Loucy (cell line): ENCODE data around the gene CTSH.
"Not testable (repeated sequence)": the region's sequence is repeated elsewhere in the genome, so short reads cannot be mapped to it uniquely, and the experiment has no call there.

Source experiments
- EZH2phosphoT487 ChIP-seq: fragments of 200-600 bp; IDR thresholded peaks from 2 replicates; pipeline ENCODE4 v1.6.1; 2018; ENCODE audit warnings: antibody characterized with exemption, mild to moderate bottlenecking, moderate library complexity, borderline replicate concordance
- TF ChIP-seq, protein P1 (sequence below): fragments of 200-600 bp; sonication (generic); conservative IDR thresholded peaks from 2 replicates; pipeline ENCODE4 v1.5.1; 2014; ENCODE audit warnings: mild to moderate bottlenecking, antibody characterized with exemption, low read length

DNA sequence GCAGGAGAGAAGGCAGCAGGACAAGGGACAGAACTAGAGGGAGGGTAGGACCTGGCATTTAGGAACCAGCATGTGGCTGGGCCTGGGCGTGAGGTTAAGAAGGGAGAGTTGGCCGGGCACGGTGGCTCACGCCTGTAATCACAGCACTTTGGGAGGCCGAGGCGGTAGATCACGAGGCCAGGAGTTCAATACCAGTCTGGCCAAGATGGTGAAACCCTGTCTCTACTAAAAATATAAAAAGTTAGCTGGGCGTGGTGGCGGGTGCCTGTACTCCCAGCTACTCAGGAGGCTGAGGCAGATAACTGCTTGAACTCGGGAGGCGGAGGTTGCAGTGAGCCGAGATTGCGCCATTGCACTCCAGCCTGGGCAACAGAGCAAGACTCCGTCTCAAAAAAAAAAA is 16.7 kb downstream of the CTSH start:
- TF ChIP-seq, protein P1, sequence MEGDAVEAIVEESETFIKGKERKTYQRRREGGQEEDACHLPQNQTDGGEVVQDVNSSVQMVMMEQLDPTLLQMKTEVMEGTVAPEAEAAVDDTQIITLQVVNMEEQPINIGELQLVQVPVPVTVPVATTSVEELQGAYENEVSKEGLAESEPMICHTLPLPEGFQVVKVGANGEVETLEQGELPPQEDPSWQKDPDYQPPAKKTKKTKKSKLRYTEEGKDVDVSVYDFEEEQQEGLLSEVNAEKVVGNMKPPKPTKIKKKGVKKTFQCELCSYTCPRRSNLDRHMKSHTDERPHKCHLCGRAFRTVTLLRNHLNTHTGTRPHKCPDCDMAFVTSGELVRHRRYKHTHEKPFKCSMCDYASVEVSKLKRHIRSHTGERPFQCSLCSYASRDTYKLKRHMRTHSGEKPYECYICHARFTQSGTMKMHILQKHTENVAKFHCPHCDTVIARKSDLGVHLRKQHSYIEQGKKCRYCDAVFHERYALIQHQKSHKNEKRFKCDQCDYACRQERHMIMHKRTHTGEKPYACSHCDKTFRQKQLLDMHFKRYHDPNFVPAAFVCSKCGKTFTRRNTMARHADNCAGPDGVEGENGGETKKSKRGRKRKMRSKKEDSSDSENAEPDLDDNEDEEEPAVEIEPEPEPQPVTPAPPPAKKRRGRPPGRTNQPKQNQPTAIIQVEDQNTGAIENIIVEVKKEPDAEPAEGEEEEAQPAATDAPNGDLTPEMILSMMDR = not testable (repeated sequence)
- not testable (repeated sequence) for TF ChIP-seq EZH2phosphoT487
